ENCODE results near the gene ANXA6. TPM values are rescaled to one million over a fixed set of nuclear protein-coding genes. Genes with fewer than 3 reads are reported as not detected.

Gene ANXA6
- total and polyA plus RNA-seq, 7 experiments from 2014 or later, result 212 to 512 (median 272) TPM

- peak overlapping the region; percentile 92 for H3K27ac ChIP-seq (ENCODE audit: low read depth, low read length)
- ChIA-PET POLR2A (interaction anchor here (1.0 to 33.3 kb wide), 3 partner anchors 18 to 61 kb away, joined by 3 to 760 read pairs (median 4); no protein-coding TSS in a partner anchor), CTCF (interaction anchor here (0.7 to 5.6 kb wide), 2 partner anchors 15 to 28 kb away, joined by 3 to 50 read pairs; no protein-coding TSS in a partner anchor)
- Mint-ChIP-seq H3K4me1 (peaks cover 65 to 86% (median 80%) of the 10 kb centered on the region in 7 donors), H3K27ac (peak overlapping the region; percentile 89 to 99 (median 97)), H3K9me3 (peaks cover 0 to 1% (median 0%) of the 10 kb centered on the region in 11 donors), H3K4me3 (peak overlapping the region; percentile 61 to 97 (median 94)), H3K36me3 (peaks cover 0 to 49% (median 19%) of the 10 kb centered on the region in 5 donors), H3K27me3 (no peaks in the 10 kb centered on the region)
- H3K4me3 ChIP-seq (ENCODE audit: low read length), result no peak overlapping the region
- H3K9me3 ChIP-seq (ENCODE audit: control insufficient read depth in 2 of 3, low read length in 3 of 3), result no peaks in the 10 kb centered on the region
- ATAC-seq (no peak), DNase-seq (no peak)
- intact Hi-C loops (cut with micrococcal nuclease), result loop anchor here (5.0 kb wide), 2 partner anchors 371 to 741 kb away; partner anchors contain the start of gene CD74 (in 1 of the 2)
- H3K27me3 ChIP-seq (ENCODE audit: control insufficient read depth in 2 of 2, insufficient read depth in 2 of 2, low read length in 2 of 2), result no peaks in the 10 kb centered on the region
- H3K36me3 ChIP-seq (ENCODE audit: control insufficient read depth in 2 of 3, insufficient read depth in 3 of 3, low read length in 3 of 3), result peaks cover 0 to 9% (median 0%) of the 10 kb centered on the region in 3 experiments
- peaks cover 73 to 82% of the 10 kb centered on the region in 2 donors for H3K4me1 ChIP-seq (ENCODE audit: control insufficient read depth in 2 of 2, insufficient read depth in 2 of 2, low read length in 2 of 2)
These were observed 4.3 kb downstream of the ANXA6 start for GRCh38 chr5:151153300-151153699.

GRCh38 chr5:151151793-151152192 is 5.8 kb downstream of the ANXA6 start:
- Mint-ChIP-seq H3K9me3 (peaks cover 0 to 1% (median 0%) of the 10 kb centered on the region in 11 donors), H3K36me3 (peaks cover 0 to 57% (median 25%) of the 10 kb centered on the region in 5 donors), H3K4me3 (peak overlapping the region; percentile 70 to 97 (median 86)), H3K27ac (peak overlapping the region; percentile 91 to 99 (median 97)), H3K27me3 (no peaks in the 10 kb centered on the region), H3K4me1 (peaks cover 76 to 96% (median 90%) of the 10 kb centered on the region in 7 donors)
- ChIA-PET POLR2A (interaction anchor here (0.7 to 33.3 kb wide), 3 partner anchors 16 to 72 kb away, joined by 3 to 760 read pairs (median 4); partner anchors contain the start of gene CCDC69), CTCF (interaction anchor here (5.4 kb wide), 1 partner anchor 26 kb away, joined by 44 read pairs; no protein-coding TSS in a partner anchor)
- H3K27ac ChIP-seq (ENCODE audit: low read depth, low read length), result peak overlapping the region; percentile 92
- H3K4me1 ChIP-seq (ENCODE audit: control insufficient read depth in 2 of 2, insufficient read depth in 2 of 2, low read length in 2 of 2), result peaks cover 82 to 93% of the 10 kb centered on the region in 2 donors
- H3K9me3 ChIP-seq (ENCODE audit: control insufficient read depth in 2 of 3, low read length in 3 of 3), result no peaks in the 10 kb centered on the region
- peak in 1 of 9 donors; percentile 62 for DNase-seq
- H3K27me3 ChIP-seq (ENCODE audit: control insufficient read depth in 2 of 2, insufficient read depth in 2 of 2, low read length in 2 of 2), result no peaks in the 10 kb centered on the region
- ATAC-seq, result peak; percentile 38
- intact Hi-C loops (cut with micrococcal nuclease), result loop anchor here (2.0 to 5.0 kb wide), 10 partner anchors 57 to 1151 kb away; partner anchors contain the start of genes CD74 (in 2 of the 2), DCTN4 (in 1 of the 2), G3BP1 (in 1 of the 2) and HMGXB3 (in 1 of the 2)
- peak overlapping the region; percentile 44 for H3K4me3 ChIP-seq (ENCODE audit: low read length)
- peaks cover 3 to 12% (median 9%) of the 10 kb centered on the region in 3 experiments for H3K36me3 ChIP-seq (ENCODE audit: control insufficient read depth in 2 of 3, insufficient read depth in 3 of 3, low read length in 3 of 3)

- ChIA-PET POLR2A (interaction anchor here (1.3 to 33.3 kb wide), 5 partner anchors 4 to 72 kb away, joined by 4 to 760 read pairs (median 5); partner anchors contain the start of genes ANXA6 and CCDC69), CTCF (interaction anchor here (0.8 to 5.4 kb wide), 5 partner anchors 9 to 58 kb away, joined by 4 to 44 read pairs (median 14); no protein-coding TSS in a partner anchor)
- Histone ChIP-seq H3K9me3 (ENCODE audit: control insufficient read depth in 2 of 3, low read length in 3 of 3) (no peaks in the 10 kb centered on the region), H3K4me1 (ENCODE audit: control insufficient read depth in 2 of 2, insufficient read depth in 2 of 2, low read length in 2 of 2) (peaks cover 87 to 98% of the 10 kb centered on the region in 2 donors), H3K36me3 (ENCODE audit: control insufficient read depth in 2 of 3, insufficient read depth in 3 of 3, low read length in 3 of 3) (peaks cover 8 to 13% (median 12%) of the 10 kb centered on the region in 3 experiments), H3K4me3 (ENCODE audit: low read length) (peak overlapping the region; percentile 44), H3K27ac (ENCODE audit: low read depth, low read length) (peak overlapping the region; percentile 92), H3K27me3 (ENCODE audit: control insufficient read depth in 2 of 2, insufficient read depth in 2 of 2, low read length in 2 of 2) (no peaks in the 10 kb centered on the region)
- H3K4me1 Mint-ChIP-seq, result peaks cover 76 to 99% (median 90%) of the 10 kb centered on the region in 7 donors
- ATAC-seq, result no peak
- DNase-seq, result peak in 4 of 9 donors; percentile 21 to 26 (median 22)
- H3K27ac Mint-ChIP-seq, result peak overlapping the region; percentile 91 to 99 (median 97)
- H3K27me3 Mint-ChIP-seq, result no peaks in the 10 kb centered on the region
- peaks cover 0 to 57% (median 28%) of the 10 kb centered on the region in 5 donors for H3K36me3 Mint-ChIP-seq
- peak overlapping the region; percentile 70 to 97 (median 86) for H3K4me3 Mint-ChIP-seq
- intact Hi-C loops (cut with micrococcal nuclease), result loop anchor here (2.0 to 5.0 kb wide), 10 partner anchors 56 to 1150 kb away; partner anchors contain the start of genes CD74 (in 2 of the 2), DCTN4 (in 1 of the 2), G3BP1 (in 1 of the 2) and HMGXB3 (in 1 of the 2)
- peaks cover 0 to 1% (median 0%) of the 10 kb centered on the region in 11 donors for H3K9me3 Mint-ChIP-seq
These were observed 6.3 kb downstream of the ANXA6 start for GRCh38 chr5:151151263-151151660.

- POLR2A ChIA-PET, result interaction anchor here (0.6 to 33.3 kb wide), 9 partner anchors 5 to 737 kb away, joined by 3 to 760 read pairs (median 4); partner anchors contain the start of genes ANXA6, CCDC69 and GM2A
- Mint-ChIP-seq H3K36me3 (peaks cover 3 to 54% (median 34%) of the 10 kb centered on the region in 5 donors), H3K4me3 (peak overlapping the region; percentile 70 to 97 (median 86)), H3K27me3 (no peaks in the 10 kb centered on the region), H3K4me1 (peaks cover 80 to 100% (median 96%) of the 10 kb centered on the region in 7 donors), H3K27ac (peak overlapping the region; percentile 91 to 99 (median 97)), H3K9me3 (peaks cover 0 to 1% (median 0%) of the 10 kb centered on the region in 11 donors)
- ATAC-seq, result peak; percentile 89
- Histone ChIP-seq H3K4me3 (ENCODE audit: low read length) (peak overlapping the region; percentile 44), H3K9me3 (ENCODE audit: control insufficient read depth in 2 of 3, low read length in 3 of 3) (no peaks in the 10 kb centered on the region), H3K27me3 (ENCODE audit: control insufficient read depth in 2 of 2, insufficient read depth in 2 of 2, low read length in 2 of 2) (no peaks in the 10 kb centered on the region), H3K27ac (ENCODE audit: low read depth, low read length) (peak overlapping the region; percentile 92), H3K4me1 (ENCODE audit: control insufficient read depth in 2 of 2, insufficient read depth in 2 of 2, low read length in 2 of 2) (peaks cover 93 to 99% of the 10 kb centered on the region in 2 donors), H3K36me3 (ENCODE audit: control insufficient read depth in 2 of 3, insufficient read depth in 3 of 3, low read length in 3 of 3) (peaks cover 12 to 18% (median 13%) of the 10 kb centered on the region in 3 experiments)
- intact Hi-C loops (cut with micrococcal nuclease), result loop anchor here (1.0 to 5.0 kb wide), 15 partner anchors 8 to 1150 kb away; partner anchors contain the start of genes CD74 (in 2 of the 2), DCTN4 (in 1 of the 2), G3BP1 (in 1 of the 2) and HMGXB3 (in 1 of the 2)
- DNase-seq, result peak; percentile 39 to 93 (median 83)
- CTCF ChIA-PET, result interaction anchor here (0.6 to 5.4 kb wide), 8 partner anchors 9 to 459 kb away, joined by 3 to 44 read pairs (median 6); no protein-coding TSS in a partner anchor
These were observed 6.9 kb downstream of the ANXA6 start for GRCh38 chr5:151150471-151151262.

GRCh38 chr5:151148583-151148982 is 9.0 kb downstream of the ANXA6 start:
- peak overlapping the region; percentile 68 to 96 (median 84) for H3K4me3 Mint-ChIP-seq
- POLR2A ChIA-PET, result interaction anchor here (0.7 to 33.3 kb wide), 3 partner anchors 7 to 30 kb away, joined by 3 to 760 read pairs (median 760); partner anchors contain the start of gene ANXA6
- Histone ChIP-seq H3K4me1 (ENCODE audit: control insufficient read depth in 2 of 2, insufficient read depth in 2 of 2, low read length in 2 of 2) (peaks cover 99 to 100% of the 10 kb centered on the region in 2 donors), H3K27ac (ENCODE audit: low read depth, low read length) (peak overlapping the region; percentile 92), H3K4me3 (ENCODE audit: low read length) (no peak overlapping the region), H3K27me3 (ENCODE audit: control insufficient read depth in 2 of 2, insufficient read depth in 2 of 2, low read length in 2 of 2) (no peaks in the 10 kb centered on the region), H3K9me3 (ENCODE audit: control insufficient read depth in 2 of 3, low read length in 3 of 3) (no peaks in the 10 kb centered on the region), H3K36me3 (ENCODE audit: control insufficient read depth in 2 of 3, insufficient read depth in 3 of 3, low read length in 3 of 3) (peaks cover 12 to 34% (median 13%) of the 10 kb centered on the region in 3 experiments)
- intact Hi-C loops (cut with micrococcal nuclease), result loop anchor here in 1 of 2 donors (1.0 kb wide), 1 partner anchor 16 kb away; no protein-coding TSS in a partner anchor
- peak overlapping the region; percentile 91 to 99 (median 97) for H3K27ac Mint-ChIP-seq
- no peak for DNase-seq
- ATAC-seq, result no peak
- H3K9me3 Mint-ChIP-seq, result peaks cover 0 to 1% (median 0%) of the 10 kb centered on the region in 11 donors
- peaks cover 84 to 100% (median 97%) of the 10 kb centered on the region in 7 donors for H3K4me1 Mint-ChIP-seq
- CTCF ChIA-PET, result interaction anchor here (0.7 to 5.4 kb wide), 8 partner anchors 9 to 350 kb away, joined by 3 to 44 read pairs (median 4); partner anchors contain the start of gene ANXA6
- no peaks in the 10 kb centered on the region for H3K27me3 Mint-ChIP-seq
- H3K36me3 Mint-ChIP-seq, result peaks cover 3 to 49% (median 37%) of the 10 kb centered on the region in 5 donors

All from naive thymus-derived CD4-positive, alpha-beta T cell (primary cell).